OCI-LY7 (cell line): ENCODE results near the gene KRTAP10-12.

Experiments
- CTCF ChIP-seq: fragments of 200-600 bp; sonication (generic); conservative IDR thresholded peaks from 2 replicates; pipeline ENCODE4 v1.5.1; 2014; ENCODE audit warnings: mild to moderate bottlenecking, antibody characterized with exemption, low read length, moderate library complexity, mixed read lengths
- EZH2phosphoT487 ChIP-seq: fragments of 200-600 bp; sonication (generic); IDR thresholded peaks from 2 replicates; pipeline ENCODE4 v1.6.1; 2018; ENCODE audit warnings: low read depth, borderline replicate concordance, mild to moderate bottlenecking, mixed run types, antibody characterized with exemption, low read length, moderate library complexity, mixed read lengths

GRCh38 chr21:44732263-44732662 lies 35.3 kb downstream of the KRTAP10-12 start:
- TF ChIP-seq CTCF (no peak), EZH2phosphoT487 (no peak)
